Measurements from ENCODE around the gene ADIG. TPM values are rescaled to one million over a fixed set of nuclear protein-coding genes. Genes with fewer than 3 reads are reported as not detected.

The ADIG gene
- total and polyA plus RNA-seq, 2 of the 8 experiments (the other 6 are each of a cell fraction or from before 2014, with no cell fraction given) = not detected

DNA sequence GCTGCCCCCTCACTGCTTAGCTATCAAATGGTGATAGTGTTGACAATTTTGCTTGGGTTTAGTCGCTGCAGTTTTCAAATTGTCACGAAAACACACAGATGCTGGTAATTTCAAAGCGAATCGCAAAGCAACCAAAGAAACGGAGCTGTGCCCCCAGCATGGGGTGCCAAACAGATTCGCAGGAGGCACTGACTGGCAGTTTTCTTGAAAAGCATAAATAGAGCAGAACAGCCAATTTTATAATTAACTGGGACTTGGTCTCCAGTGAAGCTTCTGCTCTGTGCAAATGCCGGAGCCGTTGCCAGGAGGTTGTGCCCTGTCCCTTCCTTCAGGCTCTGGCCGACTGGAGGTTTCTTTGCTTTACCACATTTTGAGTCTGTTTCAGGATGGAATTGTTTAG is 39.4 kb downstream of the ADIG start (continued):
- TF ChIP-seq SUZ12 (IDR thresholded peaks at IDR 0.05; ENCODE audit: low read length) = no peak
- TF ChIP-seq HDAC6 (IDR thresholded peaks at IDR 0.05; ENCODE audit: low read depth, low read length) = no peak
- no peak for TF ChIP-seq CREB1 (IDR thresholded peaks at IDR 0.05)
- TF ChIP-seq RFX5 (IDR thresholded peaks at IDR 0.05; ENCODE audit: borderline replicate concordance, low read depth, low read length) = no peak
